HepG2 (cell line): Measurements from ENCODE around the gene DNAJA3. TPM values are rescaled to one million over a fixed set of nuclear protein-coding genes. Genes with fewer than 3 reads are reported as not detected.

ENCODE experiments used
- ATAC-seq: fragments of 200-7000 bp; cut with Tn5 transposase; 3 replicates; pipeline ENCODE4 v1.9.1; 2020; ENCODE audit warnings: mild to moderate bottlenecking, moderate library complexity
- BruUV-seq: library from RNA; stranded (reverse); fragments of 400-500 nt; replicated peaks from 2 replicates; lab custom pipeline; 2021; lab: Mats Ljungman, UMichigan
- CTCF ChIA-PET: fragments of 300-600 bp; formaldehyde crosslinking; extraction: SDS; loops from one replicate; lab custom pipeline; 2021; ENCODE audit warnings: low total read pairs, inconsistent platforms, low intra/inter-chr PET ratio; lab: Yijun Ruan, JAX
- POLR2A ChIA-PET: fragments of 350-600 bp; sonication (Branson Sonifier 250); formaldehyde crosslinking; loops from one replicate; lab custom pipeline; 2020; ENCODE audit warnings: antibody characterized with exemption, inconsistent platforms; lab: Yijun Ruan, JAX
- DNase-seq: peaks from one replicate; pipeline ENCODE4 v3.0.0-alpha.2; 2015; ENCODE audit warnings: low spot score
- FAIRE-seq: peaks from 3 replicates; lab custom pipeline; 2011; peaks lifted over from hg19 to GRCh38; lab: Jason Lieb, UNC
- H2AFZ ChIP-seq: one replicate; pipeline ENCODE4 v1.6.1; 2011; ENCODE audit warnings: low read length, inconsistent platforms
- H3K27ac ChIP-seq: fragments of 300-600 bp; 3 replicates; pipeline ENCODE4 v1.8.0; 2011; ENCODE audit warnings: mixed run types, mild to moderate bottlenecking, mixed read lengths, low read length, inconsistent platforms; ENCODE audit not compliant: insufficient read depth; ENCODE audit errors: extremely low read length
- H3K27me3 ChIP-seq, 2 experiments: fragments of 200-600 bp in 1 of 2; 2 replicates in 1 of 2; 3 replicates in 1 of 2; pipeline versions ENCODE4 v1.6.0 to v1.8.0; 2011; ENCODE audit warnings: low read length in 2 of 2, mild to moderate bottlenecking in 2 of 2, moderate library complexity in 2 of 2, inconsistent platforms in 1 of 2; ENCODE audit not compliant: insufficient read depth in 2 of 2, control insufficient read depth in 1 of 2
- H3K36me3 ChIP-seq, 2 experiments: fragments of 200-600 bp in 1 of 2; replicated peaks in 1 of 2; 2 replicates in 1 of 2; 3 replicates in 1 of 2; pipeline versions ENCODE4 v1.5.1 to v1.8.0; 2011; ENCODE audit warnings: low read length in 2 of 2, inconsistent platforms in 1 of 2; ENCODE audit not compliant: insufficient read depth in 2 of 2, control insufficient read depth in 1 of 2
- H3K4me1 ChIP-seq: 2 replicates; pipeline ENCODE4 v1.5.1; 2012; ENCODE audit warnings: low read length, inconsistent platforms; ENCODE audit not compliant: insufficient read depth
- H3K4me2 ChIP-seq: 2 replicates; pipeline ENCODE4 v1.6.0; 2011; ENCODE audit warnings: low read depth, low read length, inconsistent platforms
- H3K4me3 ChIP-seq, 3 experiments: fragments of 200-600 bp in 1 of 3; sonication (generic), shearing (Covaris generic) in 1 of 3; replicated peaks in 1 of 3; 2 replicates each; pipeline ENCODE4 v1.5.1; 2011 to 2016; ENCODE audit warnings: low read length in 3 of 3, inconsistent platforms in 2 of 3, low read depth in 2 of 3, mild to moderate bottlenecking in 2 of 3, control low read depth in 1 of 3, mixed read lengths in 1 of 3; ENCODE audit not compliant: insufficient read depth in 1 of 3
- H3K79me2 ChIP-seq: one replicate; pipeline ENCODE4 v1.6.1; 2011; ENCODE audit warnings: low read length, inconsistent platforms; ENCODE audit not compliant: insufficient read depth
- H3K9ac ChIP-seq: 2 replicates; pipeline ENCODE4 v1.6.0; 2011; ENCODE audit warnings: mild to moderate bottlenecking, low read depth, low read length, inconsistent platforms; ENCODE audit not compliant: insufficient read depth
- H3K9me3 ChIP-seq: 2 replicates; pipeline ENCODE4 v1.5.1; 2012; ENCODE audit warnings: mild to moderate bottlenecking, low read length
- H4K20me1 ChIP-seq: 2 replicates; pipeline ENCODE4 v1.6.0; 2011; ENCODE audit warnings: inconsistent platforms, mild to moderate bottlenecking, low read length, moderate library complexity; ENCODE audit not compliant: insufficient read depth
- ATF4 ChIP-seq, 2 experiments: fragments of 450-650 bp in 1 of 2; sonication (generic) in 1 of 2; formaldehyde crosslinking; IDR thresholded peaks; 2 replicates each; pipeline versions ENCODE4 v1.5.0 to v1.8.0; 2020 to 2022; ENCODE audit warnings: mild to moderate bottlenecking in 1 of 2, missing genetic modification reagents in 1 of 2
- CREB3 ChIP-seq: sonication (generic); formaldehyde crosslinking; IDR thresholded peaks from 2 replicates; pipeline ENCODE4 v1.5.0; 2020; ENCODE audit warnings: missing genetic modification reagents
- POLR2AphosphoS2 ChIP-seq: IDR thresholded peaks from 2 replicates; pipeline ENCODE4 v1.6.1; 2011; ENCODE audit warnings: low read depth, low read length, improper control_type of control experiment
- SP1 ChIP-seq, 2 experiments: fragments of 450-650 bp in 1 of 2; sonication (generic) in 1 of 2; formaldehyde crosslinking in 1 of 2; IDR thresholded peaks; 2 replicates each; pipeline versions ENCODE4 v1.4.0 to v1.6.1; 2016 to 2020; ENCODE audit warnings: missing genetic modification reagents in 1 of 2
- WGBS: methylation state at CpG from one replicate; pipeline ENCODE4 v1.1.6; 2017; ENCODE audit warnings: low lambda C conversion rate; 5-methylcytosine and 5-hydroxymethylcytosine counted together
- in situ Hi-C: cut with HindIII; loops from 2 replicates; pipeline ENCODE4 v1.10.0; 2017; ENCODE audit warnings: low pct_unique_long_range_greater_than_20kb; ENCODE audit not compliant: extremely low pct_ligation_motif_present
- intact Hi-C: fragments of 100-400 bp; cut with micrococcal nuclease; formaldehyde crosslinking; loops from one replicate; pipeline ENCODE4 v1.10.0; 2022; ENCODE audit not compliant: unreplicated experiment
- polyA plus RNA-seq, 8 experiments: library from polyadenylated mRNA; depleted of rRNA in 3 of 8; stranded (reverse) in 7 of 8; unstranded in 1 of 8; fragments of >200 nt; fragmentation: Illumina TruSeq in 4 of 8; extraction: Trizol in 4 of 8; gene quantifications; 2 replicates each; pipeline versions ENCODE4 v1.2.1 to v1.2.3, GENCODE V29; 2011 to 2016; ENCODE audit warnings: low read depth in 4 of 8, missing spikeins in 1 of 8, mixed read lengths in 1 of 8; ENCODE audit not compliant: insufficient read depth in 1 of 8
- total RNA-seq, 5 experiments: library from RNA; depleted of rRNA; stranded (reverse); fragments of >200 nt; fragmentation: Illumina TruSeq; extraction: Trizol; gene quantifications; 2 replicates each; pipeline ENCODE4 v1.2.3, GENCODE V29; 2016; ENCODE audit warnings: low read depth in 1 of 5
- TF ChIP-seq, protein P1 (sequence below): IDR thresholded peaks from 2 replicates; pipeline ENCODE4 v1.6.1; 2016; ENCODE audit warnings: low read depth, missing genetic modification reagents, missing compliant biosample characterization
- TF ChIP-seq, protein P2 (sequence below): IDR thresholded peaks from 2 replicates; pipeline ENCODE4 v1.4.0; 2020; ENCODE audit warnings: mild to moderate bottlenecking, missing genetic modification reagents
- TF ChIP-seq, protein P3 (sequence below): sonication (generic); formaldehyde crosslinking; IDR thresholded peaks from 2 replicates; pipeline ENCODE4 v1.4.0; 2020; ENCODE audit warnings: missing genetic modification reagents

Gene DNAJA3
- total and polyA plus RNA-seq, 2 of the 13 experiments (the other 11 are each of a cell fraction or from before 2014, with no cell fraction given), result 77.0 to 83.3 TPM

DNA sequence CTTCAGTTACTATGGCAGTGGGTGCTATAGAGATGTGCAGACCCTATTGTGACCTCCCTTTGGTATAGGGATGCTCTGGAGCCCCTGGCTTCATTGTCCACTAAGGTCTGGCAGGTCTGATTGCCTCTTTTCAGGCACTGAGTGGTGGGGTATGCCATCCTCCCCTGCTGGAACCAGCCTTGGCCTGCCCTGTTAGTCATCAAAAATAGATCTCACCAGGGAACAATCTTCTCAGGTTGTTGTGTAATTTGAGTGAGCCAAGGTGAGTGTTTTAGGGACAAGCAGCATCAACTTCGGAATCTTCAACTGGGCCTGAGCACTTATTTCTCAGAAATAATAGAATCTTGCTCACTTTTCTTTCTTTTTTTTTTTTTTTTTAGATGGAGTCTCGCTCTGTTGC, 70.1 kb downstream of the DNAJA3 start (continued):
- TF ChIP-seq, protein P1, sequence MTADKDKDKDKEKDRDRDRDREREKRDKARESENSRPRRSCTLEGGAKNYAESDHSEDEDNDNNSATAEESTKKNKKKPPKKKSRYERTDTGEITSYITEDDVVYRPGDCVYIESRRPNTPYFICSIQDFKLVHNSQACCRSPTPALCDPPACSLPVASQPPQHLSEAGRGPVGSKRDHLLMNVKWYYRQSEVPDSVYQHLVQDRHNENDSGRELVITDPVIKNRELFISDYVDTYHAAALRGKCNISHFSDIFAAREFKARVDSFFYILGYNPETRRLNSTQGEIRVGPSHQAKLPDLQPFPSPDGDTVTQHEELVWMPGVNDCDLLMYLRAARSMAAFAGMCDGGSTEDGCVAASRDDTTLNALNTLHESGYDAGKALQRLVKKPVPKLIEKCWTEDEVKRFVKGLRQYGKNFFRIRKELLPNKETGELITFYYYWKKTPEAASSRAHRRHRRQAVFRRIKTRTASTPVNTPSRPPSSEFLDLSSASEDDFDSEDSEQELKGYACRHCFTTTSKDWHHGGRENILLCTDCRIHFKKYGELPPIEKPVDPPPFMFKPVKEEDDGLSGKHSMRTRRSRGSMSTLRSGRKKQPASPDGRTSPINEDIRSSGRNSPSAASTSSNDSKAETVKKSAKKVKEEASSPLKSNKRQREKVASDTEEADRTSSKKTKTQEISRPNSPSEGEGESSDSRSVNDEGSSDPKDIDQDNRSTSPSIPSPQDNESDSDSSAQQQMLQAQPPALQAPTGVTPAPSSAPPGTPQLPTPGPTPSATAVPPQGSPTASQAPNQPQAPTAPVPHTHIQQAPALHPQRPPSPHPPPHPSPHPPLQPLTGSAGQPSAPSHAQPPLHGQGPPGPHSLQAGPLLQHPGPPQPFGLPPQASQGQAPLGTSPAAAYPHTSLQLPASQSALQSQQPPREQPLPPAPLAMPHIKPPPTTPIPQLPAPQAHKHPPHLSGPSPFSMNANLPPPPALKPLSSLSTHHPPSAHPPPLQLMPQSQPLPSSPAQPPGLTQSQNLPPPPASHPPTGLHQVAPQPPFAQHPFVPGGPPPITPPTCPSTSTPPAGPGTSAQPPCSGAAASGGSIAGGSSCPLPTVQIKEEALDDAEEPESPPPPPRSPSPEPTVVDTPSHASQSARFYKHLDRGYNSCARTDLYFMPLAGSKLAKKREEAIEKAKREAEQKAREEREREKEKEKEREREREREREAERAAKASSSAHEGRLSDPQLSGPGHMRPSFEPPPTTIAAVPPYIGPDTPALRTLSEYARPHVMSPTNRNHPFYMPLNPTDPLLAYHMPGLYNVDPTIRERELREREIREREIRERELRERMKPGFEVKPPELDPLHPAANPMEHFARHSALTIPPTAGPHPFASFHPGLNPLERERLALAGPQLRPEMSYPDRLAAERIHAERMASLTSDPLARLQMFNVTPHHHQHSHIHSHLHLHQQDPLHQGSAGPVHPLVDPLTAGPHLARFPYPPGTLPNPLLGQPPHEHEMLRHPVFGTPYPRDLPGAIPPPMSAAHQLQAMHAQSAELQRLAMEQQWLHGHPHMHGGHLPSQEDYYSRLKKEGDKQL (CRISPR knock-in tag), result no peak
- TF ChIP-seq, all 625 proteins: peak for 0

GRCh38 chr16:4496305-4496704, 70.6 kb downstream of the DNAJA3 start:
- Histone ChIP-seq H3K4me2 (no peak overlapping the region), H3K36me3 (peaks cover 3 to 13% of the 10 kb centered on the region in 2 experiments; a peak in 3 of 5 replicates), H3K9me3 (no peaks in the 10 kb centered on the region), H3K79me2 (peaks cover 38% of the 10 kb centered on the region), H3K9ac (no peak overlapping the region), H3K4me3 (no peak overlapping the region), H4K20me1 (peaks cover 11% of the 10 kb centered on the region; the same call in 1 of the 2 replicates), H3K27ac (no peak overlapping the region), H3K4me1 (peaks cover 48% of the 10 kb centered on the region), H2AFZ (no peak overlapping the region), H3K27me3 (no peaks in the 10 kb centered on the region)
- BruUV-seq, result no TSS peak
- in situ Hi-C loops, result no loop called here
- DNase-seq, result no peak
- ChIA-PET CTCF (no interaction called here), POLR2A (interaction anchor here (0.7 kb wide), 1 partner anchor 19 kb away, joined by 3 read pairs; no protein-coding TSS in a partner anchor)
- ATAC-seq, result no peak
- intact Hi-C loops, result loop anchor here (10.0 kb wide), 1 partner anchor 68 kb away; no protein-coding TSS in a partner anchor
- 93% methylated on average over 3 of the region's 4 CpGs for WGBS
- FAIRE-seq, result no peak
- TF ChIP-seq, protein P2, sequence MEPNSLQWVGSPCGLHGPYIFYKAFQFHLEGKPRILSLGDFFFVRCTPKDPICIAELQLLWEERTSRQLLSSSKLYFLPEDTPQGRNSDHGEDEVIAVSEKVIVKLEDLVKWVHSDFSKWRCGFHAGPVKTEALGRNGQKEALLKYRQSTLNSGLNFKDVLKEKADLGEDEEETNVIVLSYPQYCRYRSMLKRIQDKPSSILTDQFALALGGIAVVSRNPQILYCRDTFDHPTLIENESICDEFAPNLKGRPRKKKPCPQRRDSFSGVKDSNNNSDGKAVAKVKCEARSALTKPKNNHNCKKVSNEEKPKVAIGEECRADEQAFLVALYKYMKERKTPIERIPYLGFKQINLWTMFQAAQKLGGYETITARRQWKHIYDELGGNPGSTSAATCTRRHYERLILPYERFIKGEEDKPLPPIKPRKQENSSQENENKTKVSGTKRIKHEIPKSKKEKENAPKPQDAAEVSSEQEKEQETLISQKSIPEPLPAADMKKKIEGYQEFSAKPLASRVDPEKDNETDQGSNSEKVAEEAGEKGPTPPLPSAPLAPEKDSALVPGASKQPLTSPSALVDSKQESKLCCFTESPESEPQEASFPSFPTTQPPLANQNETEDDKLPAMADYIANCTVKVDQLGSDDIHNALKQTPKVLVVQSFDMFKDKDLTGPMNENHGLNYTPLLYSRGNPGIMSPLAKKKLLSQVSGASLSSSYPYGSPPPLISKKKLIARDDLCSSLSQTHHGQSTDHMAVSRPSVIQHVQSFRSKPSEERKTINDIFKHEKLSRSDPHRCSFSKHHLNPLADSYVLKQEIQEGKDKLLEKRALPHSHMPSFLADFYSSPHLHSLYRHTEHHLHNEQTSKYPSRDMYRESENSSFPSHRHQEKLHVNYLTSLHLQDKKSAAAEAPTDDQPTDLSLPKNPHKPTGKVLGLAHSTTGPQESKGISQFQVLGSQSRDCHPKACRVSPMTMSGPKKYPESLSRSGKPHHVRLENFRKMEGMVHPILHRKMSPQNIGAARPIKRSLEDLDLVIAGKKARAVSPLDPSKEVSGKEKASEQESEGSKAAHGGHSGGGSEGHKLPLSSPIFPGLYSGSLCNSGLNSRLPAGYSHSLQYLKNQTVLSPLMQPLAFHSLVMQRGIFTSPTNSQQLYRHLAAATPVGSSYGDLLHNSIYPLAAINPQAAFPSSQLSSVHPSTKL (CRISPR knock-in tag), result no peak
- TF ChIP-seq SP1 (IDR thresholded peaks at IDR 0.05), result no peak
- no peak for TF ChIP-seq SP1 (CRISPR knock-in tag; IDR thresholded peaks at IDR 0.05)
- TF ChIP-seq, protein P3, sequence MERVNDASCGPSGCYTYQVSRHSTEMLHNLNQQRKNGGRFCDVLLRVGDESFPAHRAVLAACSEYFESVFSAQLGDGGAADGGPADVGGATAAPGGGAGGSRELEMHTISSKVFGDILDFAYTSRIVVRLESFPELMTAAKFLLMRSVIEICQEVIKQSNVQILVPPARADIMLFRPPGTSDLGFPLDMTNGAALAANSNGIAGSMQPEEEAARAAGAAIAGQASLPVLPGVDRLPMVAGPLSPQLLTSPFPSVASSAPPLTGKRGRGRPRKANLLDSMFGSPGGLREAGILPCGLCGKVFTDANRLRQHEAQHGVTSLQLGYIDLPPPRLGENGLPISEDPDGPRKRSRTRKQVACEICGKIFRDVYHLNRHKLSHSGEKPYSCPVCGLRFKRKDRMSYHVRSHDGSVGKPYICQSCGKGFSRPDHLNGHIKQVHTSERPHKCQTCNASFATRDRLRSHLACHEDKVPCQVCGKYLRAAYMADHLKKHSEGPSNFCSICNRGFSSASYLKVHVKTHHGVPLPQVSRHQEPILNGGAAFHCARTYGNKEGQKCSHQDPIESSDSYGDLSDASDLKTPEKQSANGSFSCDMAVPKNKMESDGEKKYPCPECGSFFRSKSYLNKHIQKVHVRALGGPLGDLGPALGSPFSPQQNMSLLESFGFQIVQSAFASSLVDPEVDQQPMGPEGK (CRISPR knock-in tag), result no peak
- TF ChIP-seq CREB3 (CRISPR knock-in tag), result no peak
- no peak for TF ChIP-seq POLR2AphosphoS2
- TF ChIP-seq ATF4 (CRISPR knock-in tag; IDR thresholded peaks at IDR 0.05), result no peak
